ENCODE data around the gene TEF.

DNA sequence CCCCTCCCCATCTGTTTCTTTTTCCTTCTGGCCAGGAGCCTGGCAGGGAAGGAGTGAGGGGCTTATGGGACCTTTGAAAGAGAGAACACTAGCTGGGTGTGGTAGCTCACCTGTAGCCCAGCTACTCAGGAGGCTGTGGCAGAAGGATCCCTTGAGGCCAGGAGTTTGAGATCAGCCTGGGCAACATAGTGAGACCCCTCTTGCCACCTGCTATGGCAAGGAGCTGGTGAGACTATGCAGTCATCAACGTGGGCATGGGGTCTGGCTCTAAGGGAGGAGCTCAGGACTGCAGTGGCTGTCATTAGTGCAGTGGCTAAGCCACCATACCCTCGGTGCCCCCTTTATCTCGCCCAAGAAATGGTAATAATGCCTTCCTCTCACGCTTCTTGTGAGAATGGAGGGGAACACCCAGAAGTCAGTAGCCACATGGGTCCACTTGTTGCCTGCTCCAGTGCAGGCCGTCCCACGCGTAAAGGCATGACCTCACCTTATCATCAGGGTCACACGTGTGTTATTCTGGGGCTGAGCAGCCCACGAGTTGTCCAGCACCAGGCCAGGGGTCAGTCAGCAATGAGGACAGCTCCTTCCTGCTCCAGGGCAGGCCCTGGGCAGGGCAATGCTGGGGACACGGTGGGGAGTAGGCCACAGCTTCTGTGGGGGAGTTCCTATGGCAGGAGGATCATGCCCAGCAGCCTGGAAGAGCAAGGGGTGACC lies 27.7 kb upstream of the TEF start:
- TF ChIP-seq CTCF (IDR thresholded peaks at IDR 0.05) (no peak), ZFX (IDR thresholded peaks at IDR 0.05; ENCODE audit: borderline replicate concordance) (no peak)

Measured in 22Rv1 (cell line).